Prostate gland (tissue), 2 donors: ENCODE data around the gene LAMA3. TPM values are rescaled to one million over a fixed set of nuclear protein-coding genes. Genes with fewer than 3 reads are reported as not detected.
A peak's percentile ranks its signal among the peaks of the same experiment; 100 is the strongest.

Experiments used
- DNase-seq: peaks from one replicate; pipeline ENCODE4 v3.0.0-alpha.2; 2019; ENCODE audit warnings: low spot score
- H3K27ac ChIP-seq, 2 donors: fragments of 200-600 bp; sonication (generic); 2 replicates each; pipeline ENCODE4 v1.5.1; 2017 to 2019
- H3K27me3 ChIP-seq: fragments of 200-600 bp; sonication (generic); replicated peaks from 2 replicates; pipeline ENCODE4 v1.5.1; 2019; ENCODE audit not compliant: insufficient read depth
- H3K36me3 ChIP-seq, 2 donors: fragments of 200-600 bp; sonication (generic); 1 replicate in 1 of 2; 2 replicates in 1 of 2; pipeline versions ENCODE4 v1.5.1 to v1.8.1; 2017 to 2019
- H3K4me1 ChIP-seq: fragments of 200-600 bp; sonication (generic); replicated peaks from 2 replicates; pipeline ENCODE4 v1.5.1; 2019
- H3K4me3 ChIP-seq, 2 donors: fragments of 200-600 bp; sonication (generic); 2 replicates each; pipeline ENCODE4 v1.5.1; 2017 to 2019
- H3K9me3 ChIP-seq: fragments of 200-600 bp; sonication (generic); 2 replicates; pipeline ENCODE4 v1.5.1; 2017
- CTCF ChIP-seq, 4 experiments: fragments of 200-600 bp in 2 of 4; fragments of 450-650 bp in 2 of 4; sonication (generic) in 2 of 4; IDR thresholded peaks; 1 replicate in 3 of 4; 2 replicates in 1 of 4; pipeline ENCODE4 v1.5.1; 2016 to 2019; ENCODE audit warnings: antibody characterized with exemption in 4 of 4, mild to moderate bottlenecking in 2 of 4, moderate library complexity in 2 of 4
- POLR2A ChIP-seq: fragments of 450-650 bp; IDR thresholded peaks from one replicate; pipeline ENCODE4 v1.6.1; 2016; ENCODE audit warnings: antibody characterized with exemption, mild to moderate bottlenecking
- POLR2AphosphoS5 ChIP-seq: sonication (generic); formaldehyde crosslinking; IDR thresholded peaks from one replicate; pipeline ENCODE4 v1.6.1; 2017; ENCODE audit warnings: antibody characterized with exemption
- WGBS: methylation state at CpG from one replicate; pipeline ENCODE4 v1.1.5; 2018; 5-methylcytosine and 5-hydroxymethylcytosine counted together
- intact Hi-C: fragments of 100-400 bp; cut with DNase I; formaldehyde crosslinking; loops from one replicate; pipeline ENCODE4 v1.14.2; 2022
- total RNA-seq, 2 donors: library from RNA; depleted of rRNA; stranded (reverse); fragments of >200 nt; gene quantifications; one replicate each; pipeline ENCODE4 v1.1.0, GENCODE V29; 2016

Gene LAMA3
- total RNA-seq, 2 donors from 2014 or later, result 31.3 to 35.9 TPM

- intact Hi-C loops, result no loop called here
- Histone ChIP-seq H3K9me3 (no peaks in the 10 kb centered on the region), H3K36me3 (no peaks in the 10 kb centered on the region), H3K27ac (no peak overlapping the region), H3K4me3 (no peak overlapping the region), H3K4me1 (no peaks in the 10 kb centered on the region), H3K27me3 (no peaks in the 10 kb centered on the region)
- 65% methylated on average over 6 of the region's 6 CpGs for WGBS
- TF ChIP-seq POLR2AphosphoS5 (peak; percentile 8), POLR2A (no peak)
- peak; percentile 8 for DNase-seq
Observed at GRCh38 chr18:23650968-23651927, 38.0 kb upstream of the LAMA3 start.

- no peaks in the 10 kb centered on the region for H3K4me1 ChIP-seq
- intact Hi-C loops, result no loop called here
- H3K27ac ChIP-seq, result no peak overlapping the region
- H3K9me3 ChIP-seq, result no peaks in the 10 kb centered on the region
- H3K27me3 ChIP-seq, result no peaks in the 10 kb centered on the region
- DNase-seq, result no peak
- WGBS, result 85% methylated on average over 6 of the region's 6 CpGs
- no peak overlapping the region for H3K4me3 ChIP-seq
- TF ChIP-seq CTCF (IDR thresholded peaks at IDR 0.05) (no peak), POLR2AphosphoS5 (no peak), POLR2A (no peak)
- no peaks in the 10 kb centered on the region for H3K36me3 ChIP-seq
Observed at GRCh38 chr18:23652232-23652631, 37.0 kb upstream of the LAMA3 start.

- intact Hi-C loops, result no loop called here
- DNase-seq, result no peak
- H3K4me1 ChIP-seq, result no peaks in the 10 kb centered on the region
- H3K27me3 ChIP-seq, result no peaks in the 10 kb centered on the region
- no peak for TF ChIP-seq POLR2AphosphoS5
- no peak for TF ChIP-seq CTCF (IDR thresholded peaks at IDR 0.05)
- no peak overlapping the region for H3K4me3 ChIP-seq
- 95% methylated on average over 5 of the region's 5 CpGs for WGBS
- H3K27ac ChIP-seq, result no peak overlapping the region
- H3K9me3 ChIP-seq, result no peaks in the 10 kb centered on the region
- no peaks in the 10 kb centered on the region for H3K36me3 ChIP-seq
Observed at GRCh38 chr18:23658285-23658684, 31.0 kb upstream of the LAMA3 start.

GRCh38 chr18:23661735-23662308 lies 27.4 kb upstream of the LAMA3 start:
- no peaks in the 10 kb centered on the region for H3K27me3 ChIP-seq
- H3K9me3 ChIP-seq, result no peaks in the 10 kb centered on the region
- no peaks in the 10 kb centered on the region for H3K4me1 ChIP-seq
- TF ChIP-seq CTCF (IDR thresholded peaks at IDR 0.05) (no peak), POLR2AphosphoS5 (no peak), POLR2A (no peak)
- intact Hi-C loops, result no loop called here
- WGBS, result 57% methylated on average over 9 of the region's 9 CpGs
- H3K36me3 ChIP-seq, result no peaks in the 10 kb centered on the region
- peak overlapping the region; percentile 44 to 53 for H3K4me3 ChIP-seq
- peak overlapping the region in 1 of 2 donors; percentile 13 for H3K27ac ChIP-seq
- no peak for DNase-seq

GRCh38 chr18:23662309-23663263 lies 26.7 kb upstream of the LAMA3 start, which contains the start of gene ANKRD29:
TSS of gene ANKRD29 (minus strand) at chr18:23662911. CDS start at chr18:23662730, 181 bp downstream.
- Histone ChIP-seq H3K4me3 (peak within 1 kb of the TSS; percentile 44 to 53), H3K27ac (peak within 1 kb of the TSS in 1 of 2 donors; percentile 13)
- 3% methylated on average over 39 of the region's 86 CpGs for WGBS

More at GRCh38 chr18:23662309-23663263, 26.7 kb upstream of the LAMA3 start, which contains the start of gene ANKRD29:
- Histone ChIP-seq H3K27me3 (no peaks in the 10 kb centered on the region), H3K4me1 (no peaks in the 10 kb centered on the region), H3K36me3 (no peaks in the 10 kb centered on the region), H3K9me3 (no peaks in the 10 kb centered on the region)
- TF ChIP-seq CTCF (IDR thresholded peaks at IDR 0.05), result no peak
- TF ChIP-seq POLR2A, result no peak
- TF ChIP-seq POLR2AphosphoS5, result no peak
- intact Hi-C loops, result no loop called here
- peak; percentile 15 for DNase-seq
